H1 (cell line): ENCODE measurements around the gene NHEJ1. TPM values are rescaled to one million over a fixed set of nuclear protein-coding genes. Genes with fewer than 3 reads are reported as not detected.

Experiments used
- CTCF ChIA-PET: fragments of 300-600 bp; sonication (Branson Sonifier 250); formaldehyde crosslinking; loops from one replicate; lab custom pipeline; 2021; ENCODE audit not compliant: partially characterized antibody; lab: Charles Lee
- POLR2A ChIA-PET: fragments of 300-600 bp; sonication (Branson Sonifier 250); formaldehyde crosslinking; loops from one replicate; lab custom pipeline; 2021; ENCODE audit warnings: inconsistent platforms; ENCODE audit not compliant: partially characterized antibody; lab: Charles Lee
- DNase-seq, 2 experiments: peaks; one replicate each; pipeline versions ENCODE4 v3.0.0 to v3.0.0-alpha.2; 2010 to 2022; ENCODE audit warnings: low spot score in 2 of 2, low read depth in 1 of 2, mixed read lengths in 1 of 2
- FAIRE-seq: peaks from 2 replicates; lab custom pipeline; 2011; peaks lifted over from hg19 to GRCh38; lab: Jason Lieb, UNC
- H2AFZ ChIP-seq: 2 replicates; pipeline ENCODE4 v1.8.1; 2012; ENCODE audit warnings: low read length, inconsistent platforms
- H2AK5ac ChIP-seq: 2 replicates; pipeline ENCODE4 v1.6.1; 2013; ENCODE audit warnings: low read depth, low read length
- H2BK120ac ChIP-seq: replicated peaks from 2 replicates; pipeline ENCODE3; 2013; ENCODE audit warnings: low read depth, low read length, inconsistent platforms
- H2BK12ac ChIP-seq: 2 replicates; pipeline ENCODE4 v1.6.1; 2013; ENCODE audit warnings: low read depth, low read length
- H2BK15ac ChIP-seq: 2 replicates; pipeline ENCODE4 v1.6.1; 2013; ENCODE audit warnings: low read length
- H2BK20ac ChIP-seq: 2 replicates; pipeline ENCODE4 v1.6.1; 2013; ENCODE audit warnings: low read length
- H2BK5ac ChIP-seq: 2 replicates; pipeline ENCODE4 v1.6.1; 2013; ENCODE audit warnings: low read depth, low read length
- H3K14ac ChIP-seq: 2 replicates; pipeline ENCODE4 v1.6.1; 2013; ENCODE audit warnings: inconsistent platforms; ENCODE audit not compliant: insufficient read length
- H3K18ac ChIP-seq: 2 replicates; pipeline ENCODE4 v1.6.1; 2013; ENCODE audit warnings: low read length; ENCODE audit errors: extremely low read depth
- H3K23ac ChIP-seq: 2 replicates; pipeline ENCODE4 v1.6.1; 2013; ENCODE audit warnings: inconsistent platforms; ENCODE audit not compliant: insufficient read length
- H3K23me2 ChIP-seq: 2 replicates; pipeline ENCODE4 v1.6.1; 2013; ENCODE audit warnings: low read depth, low read length
- H3K27ac ChIP-seq: 2 replicates; pipeline ENCODE4 v1.6.1; 2011; ENCODE audit warnings: low read depth, low read length, inconsistent platforms
- H3K27me3 ChIP-seq, 4 experiments: replicated peaks in 1 of 4; 1 replicate in 1 of 4; 2 replicates in 3 of 4; pipeline versions ENCODE4 v1.6.1 to v1.8.1; 2011 to 2013; ENCODE audit warnings: low read length in 3 of 4, mild to moderate bottlenecking in 3 of 4, inconsistent platforms in 2 of 4, mixed read lengths in 2 of 4, moderate library complexity in 1 of 4; ENCODE audit not compliant: control insufficient read depth in 3 of 4, insufficient read depth in 3 of 4; ENCODE audit errors: extremely low read depth in 1 of 4
- H3K36me3 ChIP-seq, 4 experiments: 2 replicates each; pipeline versions ENCODE4 v1.6.1 to v1.8.1; 2011 to 2013; ENCODE audit warnings: mild to moderate bottlenecking in 4 of 4, low read length in 3 of 4, moderate library complexity in 2 of 4, control low read depth in 1 of 4, inconsistent platforms in 1 of 4; ENCODE audit not compliant: insufficient read depth in 4 of 4, control insufficient read depth in 2 of 4
- H3K4ac ChIP-seq: replicated peaks from 2 replicates; pipeline ENCODE3; 2013; ENCODE audit warnings: low read length, low read depth, mixed read lengths, inconsistent platforms; ENCODE audit not compliant: insufficient read length
- H3K4me1 ChIP-seq, 4 experiments: replicated peaks in 1 of 4; 1 replicate in 1 of 4; 2 replicates in 3 of 4; pipeline versions ENCODE4 v1.6.1 to v1.8.1; 2011 to 2013; ENCODE audit warnings: low read length in 3 of 4, inconsistent platforms in 2 of 4, mixed read lengths in 1 of 4; ENCODE audit not compliant: insufficient read depth in 4 of 4, control insufficient read depth in 3 of 4
- H3K4me2 ChIP-seq, 2 experiments: 2 replicates each; pipeline versions ENCODE4 v1.6.1 to v1.8.1; 2011 to 2013; ENCODE audit warnings: low read depth in 2 of 2, low read length in 2 of 2, control low read depth in 1 of 2, inconsistent platforms in 1 of 2, mild to moderate bottlenecking in 1 of 2; ENCODE audit not compliant: insufficient read depth in 1 of 2
- H3K4me3 ChIP-seq, 4 experiments: fragments of 200-600, 300-600 bp in 1 of 4; sonication (generic), shearing (Covaris generic), sonication (Bioruptor Twin) in 1 of 4; 2 replicates each; pipeline versions ENCODE4 v1.5.1 to v1.8.1; 2011 to 2016; ENCODE audit warnings: low read length in 4 of 4, low read depth in 3 of 4, control low read depth in 2 of 4, inconsistent platforms in 2 of 4, mild to moderate bottlenecking in 2 of 4, mixed read lengths in 1 of 4, moderate library complexity in 1 of 4; ENCODE audit not compliant: insufficient read depth in 2 of 4; ENCODE audit errors: extremely low read depth in 1 of 4
- H3K56ac ChIP-seq: replicated peaks from 2 replicates; pipeline ENCODE3; 2013; ENCODE audit warnings: low read depth, mild to moderate bottlenecking, mixed read lengths, low read length, inconsistent platforms; ENCODE audit not compliant: insufficient read length
- H3K79me1 ChIP-seq: 2 replicates; pipeline ENCODE4 v1.6.1; 2013; ENCODE audit warnings: low read depth, low read length, control low read depth
- H3K79me2 ChIP-seq, 2 experiments: 2 replicates each; pipeline versions ENCODE4 v1.6.1 to v1.8.1; 2012 to 2013; ENCODE audit warnings: low read length in 2 of 2, mild to moderate bottlenecking in 2 of 2, inconsistent platforms in 1 of 2; ENCODE audit not compliant: insufficient read depth in 2 of 2, control insufficient read depth in 1 of 2
- H3K9ac ChIP-seq, 4 experiments: replicated peaks in 1 of 4; 1 replicate in 1 of 4; 2 replicates in 3 of 4; pipeline versions ENCODE4 v1.6.1 to v1.8.1; 2011 to 2013; ENCODE audit warnings: low read depth in 3 of 4, low read length in 3 of 4, control low read depth in 2 of 4, mild to moderate bottlenecking in 2 of 4, moderate library complexity in 2 of 4, inconsistent platforms in 1 of 4; ENCODE audit errors: extremely low read depth in 1 of 4
- H3K9me3 ChIP-seq, 2 experiments: 2 replicates each; pipeline versions ENCODE4 v1.6.1 to v1.8.1; 2012 to 2013; ENCODE audit warnings: mild to moderate bottlenecking in 2 of 2, moderate library complexity in 2 of 2, control low read depth in 1 of 2, inconsistent platforms in 1 of 2, low read depth in 1 of 2, low read length in 1 of 2, mixed read lengths in 1 of 2; ENCODE audit not compliant: insufficient read depth in 2 of 2
- H4K20me1 ChIP-seq, 2 experiments: replicated peaks in 1 of 2; 2 replicates each; pipeline versions ENCODE3 to v1.8.1; 2011 to 2013; ENCODE audit warnings: inconsistent platforms in 2 of 2, low read length in 2 of 2, mild to moderate bottlenecking in 1 of 2; ENCODE audit not compliant: insufficient read depth in 2 of 2, control insufficient read depth in 1 of 2
- H4K5ac ChIP-seq: 2 replicates; pipeline ENCODE4 v1.6.1; 2013; ENCODE audit warnings: low read length, low read depth, mixed read lengths, inconsistent platforms; ENCODE audit not compliant: insufficient read length
- H4K8ac ChIP-seq: 2 replicates; pipeline ENCODE4 v1.8.0; 2013; ENCODE audit warnings: mild to moderate bottlenecking, moderate library complexity, low read length, inconsistent platforms; ENCODE audit not compliant: insufficient read depth; ENCODE audit errors: extremely low read depth
- H4K91ac ChIP-seq: replicated peaks from 2 replicates; pipeline ENCODE3; 2013; ENCODE audit warnings: low read length, mixed read lengths, inconsistent platforms; ENCODE audit not compliant: insufficient read length
- CTCF ChIP-seq, 3 experiments: IDR thresholded peaks; 1 replicate in 2 of 3; 2 replicates in 1 of 3; pipeline versions ENCODE4 v1.5.1 to v1.6.1; 2011; ENCODE audit warnings: low read length in 3 of 3, mild to moderate bottlenecking in 3 of 3, inconsistent platforms in 2 of 3, low read depth in 1 of 3, moderate library complexity in 1 of 3; ENCODE audit not compliant: insufficient read depth in 1 of 3; ENCODE audit errors: control extremely low read depth in 1 of 3
- EGR1 ChIP-seq: IDR thresholded peaks from 2 replicates; pipeline ENCODE4 v1.6.1; 2011; ENCODE audit warnings: low read depth, low read length, borderline replicate concordance
- GTF2F1 ChIP-seq: IDR thresholded peaks from 2 replicates; pipeline ENCODE4 v1.6.1; 2012; ENCODE audit warnings: low read depth, low read length, improper control_type of control experiment, borderline replicate concordance
- JUN ChIP-seq: IDR thresholded peaks from 2 replicates; pipeline ENCODE4 v1.6.1; 2011; ENCODE audit warnings: low read depth, mild to moderate bottlenecking, improper control_type of control experiment, low read length
- POLR2AphosphoS5 ChIP-seq: IDR thresholded peaks from 2 replicates; pipeline ENCODE4 v1.6.1; 2011; ENCODE audit warnings: low read depth, low read length
- RFX5 ChIP-seq: IDR thresholded peaks from 2 replicates; pipeline ENCODE4 v1.6.1; 2011; ENCODE audit warnings: low read depth, low read length, improper control_type of control experiment, borderline replicate concordance
- RNF2 ChIP-seq: fragments of 200-900, 300-1000 bp; sonication (generic); IDR thresholded peaks from 2 replicates; pipeline ENCODE4 v1.7.1; 2016; ENCODE audit warnings: borderline replicate concordance, low read depth, mild to moderate bottlenecking, antibody characterized with exemption, low read length; ENCODE audit not compliant: poor library complexity, severe bottlenecking; ENCODE audit errors: missing control alignments
- SIX5 ChIP-seq: IDR thresholded peaks from 2 replicates; pipeline ENCODE4 v1.6.1; 2011; ENCODE audit warnings: mild to moderate bottlenecking, low read depth, low read length
- SRF ChIP-seq: IDR thresholded peaks from 2 replicates; pipeline ENCODE4 v1.6.1; 2011; ENCODE audit warnings: mild to moderate bottlenecking, low read depth, low read length, moderate library complexity
- WGBS, 2 experiments: shearing (Covaris generic) in 1 of 2; methylation state at CpG; one replicate each; pipeline versions ENCODE4 v1.1.6 to v1.1.7; 2013 to 2015; ENCODE audit warnings: low lambda C conversion rate in 2 of 2, mixed read lengths in 2 of 2, inconsistent platforms in 1 of 2, low coverage in 1 of 2, missing lambda C conversion rate in 1 of 2; ENCODE audit not compliant: insufficient replicate concordance in 2 of 2, insufficient coverage in 1 of 2, insufficient read length in 1 of 2; ENCODE audit errors: extremely low coverage in 1 of 2, missing lambda C conversion rate in 1 of 2; 5-methylcytosine and 5-hydroxymethylcytosine counted together
- polyA plus RNA-seq, 7 experiments: library from polyadenylated mRNA; depleted of rRNA in 3 of 7; stranded (reverse) in 5 of 7; unstranded in 2 of 7; fragments of >200 nt in 5 of 7; fragments of 200-250 nt in 2 of 7; gene quantifications; 1 replicate in 5 of 7; 2 replicates in 1 of 7; 4 replicates in 1 of 7; pipeline versions ENCODE4 v1.2.1 to v1.2.3, GENCODE V29; 2011 to 2013; ENCODE audit warnings: missing spikeins in 2 of 7, mixed read lengths in 2 of 7
- total RNA-seq: library from RNA; stranded (reverse); fragmentation: NEBNext Ultra II Directional; extraction: Animal tissue kit (Norgen Biotek cat#: 25700); gene quantifications from 2 replicates; pipeline ENCODE4 v1.2.1, GENCODE V29; 2021

NHEJ1 gene
- total and polyA plus RNA-seq, 2 of the 8 experiments (the other 6 are each of a cell fraction or from before 2014, with no cell fraction given) = 22.7 to 24.1 TPM

- Histone ChIP-seq H3K14ac (no peak overlapping the region), H3K4me1 (peaks cover 0 to 5% (median 2%) of the 10 kb centered on the region in 4 experiments; a peak in 3 of 7 replicates), H2BK20ac (no peak overlapping the region), H3K4me3 (no peak overlapping the region), H3K9me3 (no peaks in the 10 kb centered on the region), H3K27me3 (no peaks in the 10 kb centered on the region; a peak in 1 of 7 replicates), H3K9ac (no peak overlapping the region), H2BK120ac (no peak overlapping the region), H4K5ac (no peak overlapping the region), H2BK12ac (no peak overlapping the region), H2BK5ac (no peak overlapping the region), H3K79me2 (no peaks in the 10 kb centered on the region), H3K4ac (no peak overlapping the region), H3K27ac (no peak overlapping the region), H3K23ac (no peak overlapping the region), H3K18ac (no peak overlapping the region), H3K23me2 (peaks cover 2% of the 10 kb centered on the region; the same call in 1 of the 2 replicates), H4K91ac (no peak overlapping the region), H2AK5ac (no peak overlapping the region), H3K36me3 (peaks cover 0 to 2% (median 0%) of the 10 kb centered on the region in 4 experiments; a peak in 3 of 8 replicates), H4K20me1 (peaks cover 2 to 5% of the 10 kb centered on the region in 2 experiments), H4K8ac (no peak overlapping the region), H2AFZ (no peak overlapping the region), H2BK15ac (no peak overlapping the region), H3K56ac (no peak overlapping the region), H3K79me1 (no peaks in the 10 kb centered on the region), H3K4me2 (no peak overlapping the region)
- no peak for DNase-seq
- no peak for TF ChIP-seq SRF
- no peak for TF ChIP-seq GTF2F1
- no peak for TF ChIP-seq RNF2
- TF ChIP-seq SIX5 = no peak
- TF ChIP-seq EGR1 = no peak
- TF ChIP-seq RFX5 = no peak
- no peak for TF ChIP-seq JUN
- TF ChIP-seq POLR2AphosphoS5 = no peak
- TF ChIP-seq CTCF (IDR thresholded peaks at IDR 0.05; ENCODE audit: control extremely low read depth in 1 of 3, insufficient read depth in 1 of 3, low read depth in 1 of 3, low read length in 3 of 3) = no peak
- CTCF ChIA-PET = interaction anchor here (0.6 to 12.5 kb wide), 25 partner anchors 9 to 281 kb away, joined by 3 to 149 read pairs (median 3); partner anchors contain the start of genes CDK5R2, CNPPD1, GLB1L and IHH
- POLR2A ChIA-PET = interaction anchor here (0.7 to 1.6 kb wide), 5 partner anchors 19 to 139 kb away, joined by 3 to 5 read pairs (median 3); partner anchors contain the start of gene CNPPD1
- no peak for FAIRE-seq
- WGBS, 2 experiments = 81% methylated on average over 8 of the region's 8 CpGs; no CpG with 5 or more reads in 1 of the 2 experiments
Measured at GRCh38 chr2:219157396-219157795, 3.2 kb downstream of the NHEJ1 start.
